GM12892 (cell line): ENCODE data around the gene ZNF41.

Experiments
- POLR2A ChIP-seq: IDR thresholded peaks from 2 replicates; pipeline ENCODE4 v1.6.1; 2011; ENCODE audit warnings: low read depth, low read length, control low read depth
- POLR2AphosphoS5 ChIP-seq: IDR thresholded peaks from 2 replicates; pipeline ENCODE4 v1.6.1; 2011; ENCODE audit warnings: low read depth, low read length, control low read depth
- TAF1 ChIP-seq: IDR thresholded peaks from 2 replicates; pipeline ENCODE4 v1.6.1; 2011; ENCODE audit warnings: low read depth, mild to moderate bottlenecking, control low read depth, low read length, borderline replicate concordance

DNA sequence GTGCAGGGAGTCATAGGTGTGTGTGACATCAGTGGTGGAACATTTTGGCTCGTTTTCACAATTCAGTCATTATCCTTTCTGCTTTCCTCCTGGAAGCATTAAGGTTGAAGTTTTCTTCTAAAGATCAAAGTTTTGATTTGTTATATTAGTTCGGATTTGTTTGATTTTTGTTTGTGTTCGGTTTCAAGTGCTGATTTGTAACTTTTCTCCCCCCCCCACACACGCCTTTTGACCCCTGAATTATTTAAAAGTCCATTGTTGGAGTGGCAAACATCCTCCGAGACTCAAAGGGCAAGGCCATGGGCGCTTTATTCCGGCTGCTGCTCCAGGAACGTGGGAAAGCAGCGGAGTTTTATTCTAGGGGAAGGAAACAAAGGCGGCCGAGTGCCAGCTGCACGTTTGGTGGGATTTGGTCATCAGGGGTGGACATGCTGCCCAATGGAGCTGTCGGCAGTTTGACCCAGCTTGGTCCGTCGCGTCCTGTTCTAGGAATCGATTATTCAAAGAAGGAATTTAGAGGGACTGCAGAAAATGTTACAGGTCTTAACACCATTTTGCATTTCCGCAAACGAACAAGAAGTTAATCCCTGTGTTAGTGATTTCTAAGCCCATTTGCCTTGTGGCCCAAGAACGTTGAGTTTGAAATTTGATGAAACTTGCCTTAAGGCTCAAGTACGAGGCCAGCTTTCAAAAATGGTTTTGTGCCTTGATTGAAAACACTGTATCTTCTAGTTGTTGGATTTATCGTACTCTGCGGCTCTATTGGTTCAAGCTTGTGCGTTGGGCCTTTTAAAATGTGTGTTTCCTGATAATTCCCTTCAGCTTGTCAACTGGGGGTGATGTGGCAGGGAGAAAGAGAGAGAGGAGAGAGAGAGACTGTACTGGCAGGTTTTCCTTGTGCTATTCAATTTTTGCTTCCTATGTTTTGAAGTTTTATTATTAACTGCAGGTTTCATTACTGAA is 565 bp upstream of the ZNF41 start:
- no peak; the same call in 1 of the 2 replicates for TF ChIP-seq POLR2A
- no peak for TF ChIP-seq POLR2AphosphoS5
- no peak for TF ChIP-seq TAF1
